Tibial nerve (tissue), 4 donors: ENCODE results near the gene PITPNM3. TPM values are rescaled to one million over a fixed set of nuclear protein-coding genes. Genes with fewer than 3 reads are reported as not detected.

Source experiments
- DNase-seq, 2 donors: peaks; one replicate each; pipeline ENCODE4 v3.0.0-alpha.2; 2019; ENCODE audit warnings: low spot score in 2 of 2
- H3K27ac ChIP-seq, 4 donors: fragments of 200-600 bp; sonication (generic) in 3 of 4; one replicate each; pipeline ENCODE4 v1.5.1; 2017 to 2019; ENCODE audit warnings: mild to moderate bottlenecking in 1 of 4
- H3K27me3 ChIP-seq, 2 donors: fragments of 200-600 bp; sonication (generic) in 1 of 2; one replicate each; pipeline versions ENCODE4 v1.5.1 to v1.6.0; 2017 to 2019
- H3K36me3 ChIP-seq, 3 donors: fragments of 200-600 bp; sonication (generic); one replicate each; pipeline ENCODE4 v1.5.1; 2018 to 2019
- H3K4me1 ChIP-seq, 4 donors: fragments of 200-600 bp; sonication (generic) in 3 of 4; one replicate each; pipeline ENCODE4 v1.5.1; 2017 to 2019
- H3K4me3 ChIP-seq, 4 donors: fragments of 200-600 bp; sonication (generic) in 3 of 4; one replicate each; pipeline ENCODE4 v1.5.1; 2017 to 2019; ENCODE audit warnings: mild to moderate bottlenecking in 1 of 4, moderate library complexity in 1 of 4
- H3K9me3 ChIP-seq, 4 donors: fragments of 200-600 bp; sonication (generic) in 3 of 4; one replicate each; pipeline ENCODE4 v1.5.1; 2017 to 2019
- EP300 ChIP-seq, 2 donors: sonication (generic); formaldehyde crosslinking; IDR thresholded peaks; one replicate each; pipeline ENCODE4 v1.6.1; 2017; ENCODE audit warnings: antibody characterized with exemption in 2 of 2, mild to moderate bottlenecking in 1 of 2
- POLR2A ChIP-seq, 2 donors: fragments of 450-650 bp; IDR thresholded peaks; one replicate each; pipeline ENCODE4 v1.6.1; 2017; ENCODE audit warnings: antibody characterized with exemption in 2 of 2, mild to moderate bottlenecking in 2 of 2, moderate library complexity in 2 of 2
- WGBS, 2 donors: methylation state at CpG; one replicate each; pipeline ENCODE4 v1.1.5; 2018; 5-methylcytosine and 5-hydroxymethylcytosine counted together
- total RNA-seq, 4 donors: library from RNA; depleted of rRNA; stranded (reverse); fragments of >200 nt; gene quantifications; one replicate each; pipeline ENCODE4 v1.1.0, GENCODE V29; 2016
- TF ChIP-seq, protein P1 (sequence below), 5 experiments: fragments of 200-600 bp in 3 of 5; fragments of 450-650 bp in 2 of 5; sonication (generic) in 3 of 5; IDR thresholded peaks; one replicate each; pipeline ENCODE4 v1.5.1; 2016 to 2019; ENCODE audit warnings: antibody characterized with exemption in 5 of 5, mild to moderate bottlenecking in 3 of 5, moderate library complexity in 2 of 5

Gene PITPNM3
- total RNA-seq, 4 donors from 2014 or later, result 0.90 to 5.2 (median 2.3) TPM

DNA sequence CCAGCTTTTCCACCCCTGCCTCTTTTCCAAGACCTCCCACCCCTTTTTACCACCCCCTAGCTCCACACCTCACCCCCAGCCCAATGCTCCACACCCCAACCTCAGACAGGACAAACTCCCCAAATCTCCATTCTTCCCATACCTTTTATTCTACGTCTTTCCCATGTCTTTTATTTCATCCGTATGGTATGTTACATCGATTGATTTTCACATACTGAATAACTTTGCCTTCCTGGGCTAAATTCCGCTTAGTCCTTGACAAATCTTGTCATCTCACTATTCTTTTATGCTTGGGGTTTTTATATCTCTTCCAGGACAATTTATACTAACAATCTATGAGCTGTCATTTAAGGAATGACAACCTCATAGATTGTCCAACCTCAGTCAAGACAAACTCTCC lies 46.4 kb downstream of the PITPNM3 start:
- H3K27ac ChIP-seq, result no peak overlapping the region

DNA sequence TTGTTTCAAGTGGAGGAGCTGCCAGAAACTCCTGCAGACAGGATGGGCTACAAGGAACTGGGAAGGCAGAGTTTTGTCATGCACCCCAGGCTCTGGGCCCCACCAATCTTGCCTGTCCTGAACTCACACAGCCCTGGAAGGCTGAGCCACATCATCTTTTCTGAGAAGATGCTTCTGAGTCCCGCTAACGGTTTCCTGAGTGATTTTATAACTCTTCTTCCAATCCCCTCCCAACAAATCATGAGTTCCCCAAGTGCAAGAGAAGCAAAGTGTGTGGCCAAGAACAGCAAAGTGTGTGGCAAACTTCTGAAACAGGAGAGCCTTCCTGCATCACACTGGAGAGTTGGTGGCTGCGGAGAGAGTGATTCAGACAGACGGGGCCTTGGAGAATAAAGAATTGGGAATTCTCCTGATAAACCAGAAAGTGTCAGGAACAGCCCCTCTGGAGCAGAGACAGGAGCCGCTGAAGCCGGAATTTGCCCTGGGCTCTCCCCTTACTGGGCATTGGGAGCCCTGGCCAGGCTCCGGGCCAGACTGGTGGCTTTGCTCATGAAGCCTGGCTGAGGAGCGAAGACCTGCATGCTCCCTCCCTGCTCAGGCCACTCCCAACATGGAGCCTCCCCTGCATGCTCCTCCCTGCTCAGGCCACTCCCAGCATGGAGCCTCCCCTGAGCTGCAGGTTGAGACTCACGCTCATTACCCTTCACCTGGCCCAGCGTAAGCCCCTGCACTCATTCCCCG lies 47.2 kb downstream of the PITPNM3 start:
- H3K27ac ChIP-seq, result no peak overlapping the region
- WGBS, 2 donors, result 72 to 80% methylated on average over 11 of the region's 11 CpGs
- H3K4me1 ChIP-seq, result peaks cover 0 to 10% (median 0%) of the 10 kb centered on the region in 4 donors
- no peak for DNase-seq
- H3K9me3 ChIP-seq, result no peaks in the 10 kb centered on the region
- H3K4me3 ChIP-seq, result no peak overlapping the region
- H3K27me3 ChIP-seq, result no peaks in the 10 kb centered on the region
- H3K36me3 ChIP-seq, result no peaks in the 10 kb centered on the region
- TF ChIP-seq EP300 (IDR thresholded peaks at IDR 0.05), result no peak
- TF ChIP-seq, protein P1, sequence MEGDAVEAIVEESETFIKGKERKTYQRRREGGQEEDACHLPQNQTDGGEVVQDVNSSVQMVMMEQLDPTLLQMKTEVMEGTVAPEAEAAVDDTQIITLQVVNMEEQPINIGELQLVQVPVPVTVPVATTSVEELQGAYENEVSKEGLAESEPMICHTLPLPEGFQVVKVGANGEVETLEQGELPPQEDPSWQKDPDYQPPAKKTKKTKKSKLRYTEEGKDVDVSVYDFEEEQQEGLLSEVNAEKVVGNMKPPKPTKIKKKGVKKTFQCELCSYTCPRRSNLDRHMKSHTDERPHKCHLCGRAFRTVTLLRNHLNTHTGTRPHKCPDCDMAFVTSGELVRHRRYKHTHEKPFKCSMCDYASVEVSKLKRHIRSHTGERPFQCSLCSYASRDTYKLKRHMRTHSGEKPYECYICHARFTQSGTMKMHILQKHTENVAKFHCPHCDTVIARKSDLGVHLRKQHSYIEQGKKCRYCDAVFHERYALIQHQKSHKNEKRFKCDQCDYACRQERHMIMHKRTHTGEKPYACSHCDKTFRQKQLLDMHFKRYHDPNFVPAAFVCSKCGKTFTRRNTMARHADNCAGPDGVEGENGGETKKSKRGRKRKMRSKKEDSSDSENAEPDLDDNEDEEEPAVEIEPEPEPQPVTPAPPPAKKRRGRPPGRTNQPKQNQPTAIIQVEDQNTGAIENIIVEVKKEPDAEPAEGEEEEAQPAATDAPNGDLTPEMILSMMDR (IDR thresholded peaks at IDR 0.05), result no peak

More for the DNA sequence above, 46.4 kb downstream of the PITPNM3 start:
- Histone ChIP-seq H3K4me1 (peaks cover 0 to 10% (median 0%) of the 10 kb centered on the region in 4 donors), H3K9me3 (no peaks in the 10 kb centered on the region), H3K36me3 (no peaks in the 10 kb centered on the region), H3K27me3 (no peaks in the 10 kb centered on the region), H3K4me3 (no peak overlapping the region)
- TF ChIP-seq EP300 (IDR thresholded peaks at IDR 0.05), result no peak
- 88 to 93% methylated on average over 4 of the region's 4 CpGs for WGBS, 2 donors
- DNase-seq, result no peak

DNA sequence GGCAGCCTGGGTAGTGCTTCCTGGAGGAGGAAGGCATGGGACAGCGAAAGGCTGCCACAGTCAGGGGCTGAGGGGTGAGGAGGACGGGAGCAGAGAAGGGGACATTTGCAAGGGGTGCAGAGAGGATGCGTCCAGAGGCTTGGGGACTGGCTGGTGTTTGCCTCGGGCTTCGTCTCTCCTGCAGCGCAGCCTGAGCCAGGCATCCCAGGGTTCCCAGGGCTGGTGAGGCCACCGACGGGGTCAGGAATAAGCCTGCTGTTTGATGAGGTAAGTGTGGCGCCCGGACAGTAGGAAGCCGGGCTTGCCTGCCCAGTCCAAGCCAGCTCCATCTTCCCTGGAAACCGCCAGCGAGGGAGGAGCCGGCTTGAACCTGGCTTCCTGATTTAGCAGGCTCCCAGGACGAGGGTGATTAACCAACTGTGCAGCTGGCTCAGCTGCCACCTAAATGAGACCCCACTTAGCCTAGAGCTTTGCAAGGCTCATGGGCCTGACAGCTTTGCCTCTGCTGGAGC lies 47.8 kb downstream of the PITPNM3 start:
- Histone ChIP-seq H3K4me3 (no peak overlapping the region), H3K27ac (no peak overlapping the region), H3K36me3 (no peaks in the 10 kb centered on the region), H3K4me1 (peaks cover 0 to 10% (median 0%) of the 10 kb centered on the region in 4 donors), H3K27me3 (no peaks in the 10 kb centered on the region), H3K9me3 (no peaks in the 10 kb centered on the region)
- no peak for DNase-seq
- TF ChIP-seq EP300 (IDR thresholded peaks at IDR 0.05) (no peak), POLR2A (IDR thresholded peaks at IDR 0.05) (no peak)
- TF ChIP-seq, protein P1 (IDR thresholded peaks at IDR 0.05), result no peak
- WGBS, 2 donors, result 50 to 56% methylated on average over 15 of the region's 15 CpGs

GRCh38 chr17:6508016-6508415 lies 48.3 kb downstream of the PITPNM3 start:
- Histone ChIP-seq H3K9me3 (no peaks in the 10 kb centered on the region), H3K27me3 (no peaks in the 10 kb centered on the region), H3K4me3 (no peak overlapping the region), H3K27ac (no peak overlapping the region), H3K4me1 (peaks cover 0 to 10% (median 0%) of the 10 kb centered on the region in 4 donors), H3K36me3 (peaks cover 0 to 5% (median 0%) of the 10 kb centered on the region in 3 donors)
- no peak for TF ChIP-seq POLR2A (IDR thresholded peaks at IDR 0.05)
- TF ChIP-seq, protein P1 (IDR thresholded peaks at IDR 0.05), result no peak
- TF ChIP-seq EP300 (IDR thresholded peaks at IDR 0.05), result no peak
- WGBS, 2 donors, result 77 to 81% methylated on average over 12 of the region's 12 CpGs
- no peak for DNase-seq

- no peaks in the 10 kb centered on the region for H3K27me3 ChIP-seq
- WGBS, 2 donors, result 75 to 78% methylated on average over 7 of the region's 7 CpGs
- no peak overlapping the region for H3K4me3 ChIP-seq
- H3K4me1 ChIP-seq, result peaks cover 0 to 10% (median 0%) of the 10 kb centered on the region in 4 donors
- H3K27ac ChIP-seq, result no peak overlapping the region
- H3K36me3 ChIP-seq, result peaks cover 0 to 9% (median 0%) of the 10 kb centered on the region in 3 donors
- DNase-seq, result no peak
- TF ChIP-seq POLR2A (IDR thresholded peaks at IDR 0.05) (no peak), EP300 (IDR thresholded peaks at IDR 0.05) (no peak)
- TF ChIP-seq, protein P1 (IDR thresholded peaks at IDR 0.05), result no peak
- no peaks in the 10 kb centered on the region for H3K9me3 ChIP-seq
These were observed 48.8 kb downstream of the PITPNM3 start for GRCh38 chr17:6507535-6507934.
